ENCODE data around the gene TMEM81. TPM values are rescaled to one million over a fixed set of nuclear protein-coding genes. Genes with fewer than 3 reads are reported as not detected.

The TMEM81 gene
- total and polyA plus RNA-seq, 2 of the 8 experiments (the other 6 are each of a cell fraction or from before 2014, with no cell fraction given) = 2.1 to 5.9 TPM

DNA sequence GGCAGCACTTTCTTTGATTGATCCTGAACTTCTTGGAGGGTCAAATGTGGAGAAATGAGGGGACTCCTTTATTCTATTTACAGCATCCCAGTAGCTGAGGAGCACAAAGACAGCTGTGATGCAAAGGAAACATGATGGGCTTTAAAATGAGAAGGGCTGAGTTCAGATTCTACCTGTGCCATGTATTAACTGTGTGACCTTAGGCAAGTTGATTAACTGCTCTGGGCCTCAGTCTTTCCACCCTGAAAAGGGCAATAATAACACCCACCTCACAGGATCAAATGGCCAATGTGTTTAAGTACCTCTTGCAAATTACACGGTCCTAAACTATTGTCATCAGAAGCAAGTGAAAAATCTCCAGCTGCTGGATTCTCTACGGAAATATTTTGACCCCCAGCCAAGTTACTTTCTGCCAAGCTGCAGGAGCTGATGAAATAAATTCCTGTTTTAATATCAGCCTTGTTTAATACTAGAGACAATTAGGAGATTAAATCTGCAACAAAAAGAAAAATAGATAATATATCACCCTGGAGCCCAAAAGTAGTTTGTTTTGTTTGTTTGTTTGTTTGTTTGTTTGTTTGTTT is 15.7 kb downstream of the TMEM81 start:
- no peak overlapping the region for H4K8ac ChIP-seq (ENCODE audit: extremely low read depth, insufficient read depth, low read length)
- no peak overlapping the region for H3K18ac ChIP-seq (ENCODE audit: extremely low read depth, low read length)
- H3K4me1 ChIP-seq (replicated peaks in 1 of 4; ENCODE audit: control insufficient read depth in 3 of 4, insufficient read depth in 4 of 4, low read length in 3 of 4) = no peaks in the 10 kb centered on the region
- no peaks in the 10 kb centered on the region for H3K79me2 ChIP-seq (ENCODE audit: control insufficient read depth in 1 of 2, insufficient read depth in 2 of 2, low read length in 2 of 2)
- WGBS, 2 experiments (ENCODE audit: extremely low coverage in 1 of 2, insufficient coverage in 1 of 2, insufficient read length in 1 of 2, insufficient replicate concordance in 2 of 2, low coverage in 1 of 2, low lambda C conversion rate in 2 of 2, missing lambda C conversion rate in 1 of 2) = 89% methylated on average over 2 of the region's 2 CpGs; no CpG with 5 or more reads in 1 of the 2 experiments
- no peaks in the 10 kb centered on the region for H3K79me1 ChIP-seq (ENCODE audit: low read depth, low read length)
- H2BK12ac ChIP-seq (ENCODE audit: low read depth, low read length) = no peak overlapping the region
- no peak overlapping the region for H2BK5ac ChIP-seq (ENCODE audit: low read depth, low read length)
- H2AK5ac ChIP-seq (ENCODE audit: low read depth, low read length) = no peak overlapping the region
- H3K9me3 ChIP-seq (ENCODE audit: insufficient read depth in 2 of 2, low read depth in 1 of 2, low read length in 1 of 2) = no peaks in the 10 kb centered on the region
- no peak overlapping the region for H2AFZ ChIP-seq (ENCODE audit: low read length)
- no peak overlapping the region for H4K91ac ChIP-seq (replicated peaks; ENCODE audit: insufficient read length, low read length)
- H3K27me3 ChIP-seq (replicated peaks in 1 of 4; ENCODE audit: control insufficient read depth in 3 of 4, extremely low read depth in 1 of 4, insufficient read depth in 3 of 4, low read length in 3 of 4) = no peaks in the 10 kb centered on the region
- no peak overlapping the region for H3K4me2 ChIP-seq (ENCODE audit: insufficient read depth in 1 of 2, low read depth in 2 of 2, low read length in 2 of 2)
- no peak overlapping the region for H3K14ac ChIP-seq (ENCODE audit: insufficient read length)
- DNase-seq (ENCODE audit: low read depth in 1 of 2, low spot score in 2 of 2) (no peak), FAIRE-seq (no peak)
- POLR2A ChIA-PET (ENCODE audit: partially characterized antibody) = interaction anchor here (0.6 to 1.6 kb wide), 2 partner anchors 83 to 160 kb away, joined by 3 to 4 read pairs; partner anchors contain the start of gene TMCC2
- no peaks in the 10 kb centered on the region for H3K23me2 ChIP-seq (ENCODE audit: low read depth, low read length)
- no peak overlapping the region for H3K4ac ChIP-seq (replicated peaks; ENCODE audit: insufficient read length, low read depth, low read length)
- H3K9ac ChIP-seq (replicated peaks in 1 of 4; ENCODE audit: extremely low read depth in 1 of 4, low read depth in 3 of 4, low read length in 3 of 4) = no peak overlapping the region
- no peak overlapping the region for H3K23ac ChIP-seq (ENCODE audit: insufficient read length)
- no peak overlapping the region for H3K56ac ChIP-seq (replicated peaks; ENCODE audit: insufficient read length, low read depth, low read length)
- H3K4me3 ChIP-seq (ENCODE audit: extremely low read depth in 1 of 4, insufficient read depth in 2 of 4, low read depth in 3 of 4, low read length in 4 of 4) = no peak overlapping the region
- no peak overlapping the region for H2BK15ac ChIP-seq (ENCODE audit: low read length)
- no peak overlapping the region for H2BK120ac ChIP-seq (replicated peaks; ENCODE audit: low read depth, low read length)
- H2BK20ac ChIP-seq (ENCODE audit: low read length) = no peak overlapping the region
- CTCF ChIA-PET (ENCODE audit: partially characterized antibody) = interaction anchor here (1.1 to 38.9 kb wide), 9 partner anchors 9 to 261 kb away, joined by 3 to 1336 read pairs (median 4); no protein-coding TSS in a partner anchor
- no peak overlapping the region for H4K5ac ChIP-seq (ENCODE audit: insufficient read length, low read depth, low read length)
- no peak overlapping the region for H3K27ac ChIP-seq (ENCODE audit: low read depth, low read length)
- H3K36me3 ChIP-seq (ENCODE audit: control insufficient read depth in 2 of 4, insufficient read depth in 4 of 4, low read length in 3 of 4) = no peaks in the 10 kb centered on the region
- H4K20me1 ChIP-seq (replicated peaks in 1 of 2; ENCODE audit: control insufficient read depth in 1 of 2, insufficient read depth in 2 of 2, low read length in 2 of 2) = peaks cover 0 to 1% of the 10 kb centered on the region in 2 experiments
- TF ChIP-seq CREB1 (IDR thresholded peaks at IDR 0.05) (no peak), TAF1 (IDR thresholded peaks at IDR 0.05; ENCODE audit: low read depth, low read length) (no peak), CTBP2 (IDR thresholded peaks at IDR 0.05; ENCODE audit: borderline replicate concordance, insufficient read depth, insufficient read length, low read length) (no peak), SP2 (IDR thresholded peaks at IDR 0.05; ENCODE audit: low read length) (no peak), EGR1 (IDR thresholded peaks at IDR 0.05; ENCODE audit: borderline replicate concordance, low read depth, low read length) (no peak), TCF12 (IDR thresholded peaks at IDR 0.05; ENCODE audit: low read depth, low read length) (no peak), SUZ12 (IDR thresholded peaks at IDR 0.05; ENCODE audit: low read length) (no peak), FOSL1 (IDR thresholded peaks at IDR 0.05; ENCODE audit: insufficient read depth, low read depth, low read length) (no peak), TBP (IDR thresholded peaks at IDR 0.05; ENCODE audit: low read depth, low read length) (no peak), HDAC6 (IDR thresholded peaks at IDR 0.05; ENCODE audit: low read depth, low read length) (no peak), NRF1 (IDR thresholded peaks at IDR 0.05; ENCODE audit: low read depth, low read length) (no peak)
